Esophagus muscularis mucosa (tissue), 4 donors: ENCODE results near the gene ERBB4.

Source experiments
- CTCF ChIP-seq, 3 experiments: fragments of 200-600 bp in 2 of 3; fragments of 450-650 bp in 1 of 3; sonication (generic) in 2 of 3; IDR thresholded peaks; one replicate each; pipeline ENCODE4 v1.5.1; 2017 to 2019; ENCODE audit warnings: antibody characterized with exemption in 3 of 3, mild to moderate bottlenecking in 2 of 3, moderate library complexity in 1 of 3
- EP300 ChIP-seq: sonication (generic); formaldehyde crosslinking; IDR thresholded peaks from one replicate; pipeline ENCODE4 v1.6.1; 2017; ENCODE audit warnings: antibody characterized with exemption
- POLR2A ChIP-seq: fragments of 450-650 bp; IDR thresholded peaks from one replicate; pipeline ENCODE4 v1.6.1; 2017; ENCODE audit warnings: antibody characterized with exemption, moderate library complexity, mild to moderate bottlenecking, low read depth
- POLR2AphosphoS5 ChIP-seq, 2 donors: sonication (generic); formaldehyde crosslinking; IDR thresholded peaks; one replicate each; pipeline ENCODE4 v1.6.1; 2017; ENCODE audit warnings: antibody characterized with exemption in 2 of 2

- TF ChIP-seq POLR2A = no peak
- no peak for TF ChIP-seq CTCF (IDR thresholded peaks at IDR 0.05)
- no peak for TF ChIP-seq POLR2AphosphoS5 (IDR thresholded peaks at IDR 0.05)
- TF ChIP-seq EP300 = no peak
These were observed 431.6 kb downstream of the ERBB4 start for GRCh38 chr2:212107014-212107413.
